PC-3 (cell line): ENCODE measurements around the gene LRRC75A.

Experiments used
- EZH2 ChIP-seq: fragments of 300-600 bp; sonication (generic); IDR thresholded peaks from one replicate; pipeline ENCODE4 v1.6.1; 2017; ENCODE audit warnings: antibody characterized with exemption, mild to moderate bottlenecking, low read length; ENCODE audit not compliant: unreplicated experiment
- EZH2phosphoT487 ChIP-seq: fragments of 300-600 bp; sonication (generic); IDR thresholded peaks from 2 replicates; pipeline ENCODE4 v1.6.1; 2018; ENCODE audit warnings: mild to moderate bottlenecking, antibody characterized with exemption, low read length, borderline replicate concordance
- TF ChIP-seq, protein P1 (sequence below): fragments of 300-600 bp; sonication (generic); conservative IDR thresholded peaks from 2 replicates; pipeline ENCODE4 v1.5.1; 2017; ENCODE audit warnings: antibody characterized with exemption, low read depth, mild to moderate bottlenecking, low read length

DNA sequence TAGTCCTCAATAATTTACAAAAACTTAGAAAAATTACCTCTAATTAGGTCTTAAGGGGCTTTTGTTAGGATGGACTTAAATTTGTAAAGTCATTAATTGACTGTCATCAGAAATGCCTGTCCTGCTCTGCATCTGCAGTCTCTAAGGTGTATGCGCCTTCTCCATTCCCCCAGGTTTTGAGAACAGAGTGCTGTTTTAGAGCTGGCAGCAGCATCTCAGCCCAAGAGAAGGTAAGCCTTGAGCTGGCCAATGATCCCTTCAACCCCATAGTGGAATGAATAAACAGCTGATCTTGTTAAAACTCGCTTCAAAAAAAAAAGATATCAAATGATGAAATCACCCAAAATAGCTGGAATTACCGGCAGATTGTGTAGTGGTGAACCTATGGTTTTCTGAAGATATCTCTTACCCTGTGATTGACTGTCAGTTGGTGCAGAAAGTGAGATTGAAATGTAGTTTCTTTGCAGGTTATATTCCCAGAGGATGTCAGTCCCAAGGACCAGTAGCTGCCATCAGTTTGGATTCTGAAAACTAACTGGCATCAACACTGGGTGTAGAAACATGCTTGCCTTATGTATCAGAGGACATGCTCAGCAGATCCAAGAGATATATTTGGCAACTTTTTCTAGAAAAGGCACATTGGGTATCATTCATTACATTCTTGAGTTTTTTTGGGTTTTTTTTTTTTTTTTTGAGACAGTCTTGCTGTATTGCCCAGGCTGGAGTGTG lies 50.9 kb downstream of the LRRC75A start:
- TF ChIP-seq, protein P1, sequence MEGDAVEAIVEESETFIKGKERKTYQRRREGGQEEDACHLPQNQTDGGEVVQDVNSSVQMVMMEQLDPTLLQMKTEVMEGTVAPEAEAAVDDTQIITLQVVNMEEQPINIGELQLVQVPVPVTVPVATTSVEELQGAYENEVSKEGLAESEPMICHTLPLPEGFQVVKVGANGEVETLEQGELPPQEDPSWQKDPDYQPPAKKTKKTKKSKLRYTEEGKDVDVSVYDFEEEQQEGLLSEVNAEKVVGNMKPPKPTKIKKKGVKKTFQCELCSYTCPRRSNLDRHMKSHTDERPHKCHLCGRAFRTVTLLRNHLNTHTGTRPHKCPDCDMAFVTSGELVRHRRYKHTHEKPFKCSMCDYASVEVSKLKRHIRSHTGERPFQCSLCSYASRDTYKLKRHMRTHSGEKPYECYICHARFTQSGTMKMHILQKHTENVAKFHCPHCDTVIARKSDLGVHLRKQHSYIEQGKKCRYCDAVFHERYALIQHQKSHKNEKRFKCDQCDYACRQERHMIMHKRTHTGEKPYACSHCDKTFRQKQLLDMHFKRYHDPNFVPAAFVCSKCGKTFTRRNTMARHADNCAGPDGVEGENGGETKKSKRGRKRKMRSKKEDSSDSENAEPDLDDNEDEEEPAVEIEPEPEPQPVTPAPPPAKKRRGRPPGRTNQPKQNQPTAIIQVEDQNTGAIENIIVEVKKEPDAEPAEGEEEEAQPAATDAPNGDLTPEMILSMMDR: no peak
- no peak for TF ChIP-seq EZH2
- no peak for TF ChIP-seq EZH2phosphoT487
